Endothelial cell of umbilical vein (primary cell): ENCODE measurements around the gene PIEZO2. TPM values are rescaled to one million over a fixed set of nuclear protein-coding genes. Genes with fewer than 3 reads are reported as not detected.

Source experiments
- BruUV-seq: library from RNA; stranded (reverse); fragments of 400-500 nt; replicated peaks from 2 replicates; lab custom pipeline; 2021; lab: Mats Ljungman, UMichigan
- CTCF ChIA-PET: fragments of 300-600, 350-600 bp; sonication (Branson Sonifier 250); formaldehyde crosslinking; loops from one replicate; lab custom pipeline; 2021; ENCODE audit warnings: antibody characterized with exemption, inconsistent platforms; lab: Charles Lee
- POLR2A ChIA-PET: fragments of 300-600, 350-600 bp; sonication (Branson Sonifier 250); formaldehyde crosslinking; loops from one replicate; lab custom pipeline; 2021; ENCODE audit warnings: antibody characterized with exemption, inconsistent platforms; lab: Charles Lee
- DNase-seq: peaks from one replicate; pipeline ENCODE4 v3.0.0-alpha.2; 2011; ENCODE audit warnings: low read depth, low spot score
- FAIRE-seq: peaks from 2 replicates; lab custom pipeline; 2011; peaks lifted over from hg19 to GRCh38; lab: Jason Lieb, UNC
- H2AFZ ChIP-seq: 2 replicates; pipeline ENCODE4 v1.6.0; 2012; ENCODE audit warnings: low read depth, low read length, control low read depth, inconsistent platforms
- H3K27ac ChIP-seq: 2 replicates; pipeline ENCODE4 v1.5.1; 2011; ENCODE audit warnings: low read depth, mild to moderate bottlenecking, control low read depth, low read length, moderate library complexity; ENCODE audit not compliant: insufficient read depth
- H3K27me3 ChIP-seq, 2 experiments: 2 replicates each; pipeline versions ENCODE4 v1.6.0 to v1.6.1; 2011; ENCODE audit warnings: low read length in 2 of 2, mixed read lengths in 1 of 2; ENCODE audit not compliant: control insufficient read depth in 2 of 2, insufficient read depth in 2 of 2
- H3K36me3 ChIP-seq, 2 experiments: 2 replicates in 1 of 2; 3 replicates in 1 of 2; pipeline ENCODE4 v1.5.1; 2011; ENCODE audit warnings: low read length in 2 of 2, mild to moderate bottlenecking in 1 of 2, moderate library complexity in 1 of 2; ENCODE audit not compliant: control insufficient read depth in 2 of 2, insufficient read depth in 2 of 2; ENCODE audit errors: extremely low read depth in 1 of 2
- H3K4me1 ChIP-seq: 3 replicates; pipeline ENCODE4 v1.5.1; 2011; ENCODE audit warnings: mild to moderate bottlenecking, low read length; ENCODE audit not compliant: control insufficient read depth, insufficient read depth; ENCODE audit errors: extremely low read depth
- H3K4me2 ChIP-seq: 2 replicates; pipeline ENCODE4 v1.6.1; 2011; ENCODE audit warnings: low read length, control low read depth, mixed read lengths; ENCODE audit not compliant: insufficient read depth
- H3K4me3 ChIP-seq, 3 experiments: fragments of 200-600 bp in 1 of 3; sonication (generic), shearing (Covaris generic) in 1 of 3; replicated peaks in 1 of 3; 2 replicates each; pipeline ENCODE4 v1.5.1; 2011 to 2016; ENCODE audit warnings: control low read depth in 3 of 3, low read length in 3 of 3, mild to moderate bottlenecking in 2 of 3, inconsistent platforms in 1 of 3, low read depth in 1 of 3, moderate library complexity in 1 of 3; ENCODE audit not compliant: insufficient read depth in 1 of 3
- H3K79me2 ChIP-seq: 2 replicates; pipeline ENCODE4 v1.6.0; 2012; ENCODE audit warnings: low read length, inconsistent platforms; ENCODE audit not compliant: control insufficient read depth, insufficient read depth
- H3K9ac ChIP-seq: replicated peaks from 2 replicates; pipeline ENCODE3; 2011; ENCODE audit warnings: low read length, control low read depth; ENCODE audit not compliant: insufficient read depth; ENCODE audit errors: extremely low read depth
- H3K9me1 ChIP-seq: replicated peaks from 3 replicates; pipeline ENCODE4 v1.6.0; 2011; ENCODE audit warnings: mild to moderate bottlenecking, low read length; ENCODE audit not compliant: control insufficient read depth, insufficient read depth; ENCODE audit errors: extremely low read depth
- H3K9me3 ChIP-seq: replicated peaks from 2 replicates; pipeline ENCODE4 v1.5.1; 2012; ENCODE audit warnings: low read length, inconsistent platforms; ENCODE audit not compliant: control insufficient read depth, insufficient read depth
- H4K20me1 ChIP-seq: replicated peaks from 2 replicates; pipeline ENCODE3; 2011; ENCODE audit warnings: mild to moderate bottlenecking, low read length; ENCODE audit not compliant: control insufficient read depth, insufficient read depth; ENCODE audit errors: extremely low read depth
- EZH2 ChIP-seq: IDR thresholded peaks from 2 replicates; pipeline ENCODE4 v1.6.1; 2012; ENCODE audit warnings: borderline replicate concordance, low read depth, mild to moderate bottlenecking, moderate library complexity, low read length, inconsistent platforms; ENCODE audit not compliant: severe bottlenecking
- FOS ChIP-seq: IDR thresholded peaks from 2 replicates; pipeline ENCODE4 v1.6.1; 2011; ENCODE audit warnings: mild to moderate bottlenecking, low read length, moderate library complexity, borderline replicate concordance; ENCODE audit not compliant: insufficient read depth
- GATA2 ChIP-seq: IDR thresholded peaks from 2 replicates; pipeline ENCODE4 v1.7.0; 2011; ENCODE audit warnings: low read depth, mild to moderate bottlenecking, moderate library complexity, mixed read lengths, low read length; ENCODE audit not compliant: insufficient read length, insufficient read depth
- JUN ChIP-seq: IDR thresholded peaks from 2 replicates; pipeline ENCODE4 v1.6.1; 2011; ENCODE audit warnings: borderline replicate concordance, low read depth; ENCODE audit not compliant: insufficient read length, insufficient read depth
- MAX ChIP-seq: IDR thresholded peaks from 2 replicates; pipeline ENCODE4 v1.6.1; 2011; ENCODE audit not compliant: insufficient read depth, insufficient read length
- MYC ChIP-seq: IDR thresholded peaks from one replicate; pipeline ENCODE4 v1.6.1; 2011; ENCODE audit warnings: mild to moderate bottlenecking, low read depth, low read length
- POLR2A ChIP-seq: IDR thresholded peaks from 2 replicates; pipeline ENCODE4 v1.6.1; 2012; ENCODE audit warnings: low read depth, mild to moderate bottlenecking, control low read depth, low read length
- POLR2AphosphoS5 ChIP-seq: IDR thresholded peaks from 2 replicates; pipeline ENCODE4 v1.6.1; 2012; ENCODE audit warnings: low read depth, mild to moderate bottlenecking, control low read depth, low read length, moderate library complexity; ENCODE audit not compliant: insufficient read depth
- dilution Hi-C: fragments of 300-500 bp; cut with MboI; formaldehyde crosslinking; loops from one replicate; pipeline ENCODE4 v1.15.0; 2019; ENCODE audit warnings: low sequenced_read_pairs; ENCODE audit not compliant: extremely low pct_ligation_motif_present
- intact Hi-C: fragments of 100-400 bp; cut with micrococcal nuclease; formaldehyde crosslinking; loops from one replicate; pipeline ENCODE4 v1.10.0; 2022
- polyA plus RNA-seq, 4 experiments: library from polyadenylated mRNA; depleted of rRNA in 3 of 4; stranded (reverse) in 3 of 4; unstranded in 1 of 4; fragments of >200 nt; gene quantifications; 2 replicates each; pipeline versions ENCODE4 v1.2.1 to v1.2.3, GENCODE V29; 2011 to 2012; ENCODE audit warnings: missing spikeins in 1 of 4
- total RNA-seq: library from RNA; stranded (reverse); gene quantifications from 2 replicates; pipeline ENCODE4 v1.2.3, GENCODE V29; 2021
- TF ChIP-seq, protein P1 (sequence below), 2 donors: IDR thresholded peaks; 1 replicate in 1 of 2; 2 replicates in 1 of 2; pipeline ENCODE4 v1.5.1; 2011; ENCODE audit warnings: low read length in 2 of 2, mild to moderate bottlenecking in 2 of 2, moderate library complexity in 2 of 2, control low read depth in 1 of 2, inconsistent platforms in 1 of 2, low read depth in 1 of 2; ENCODE audit not compliant: insufficient read depth in 1 of 2; ENCODE audit errors: extremely low read depth in 1 of 2

Gene PIEZO2
- total and polyA plus RNA-seq, 2 donors (not counting 3 experiments of a cell fraction or from before 2014, with no cell fraction given) = 1.7 to 11.2 TPM

GRCh38 chr18:10702206-10702605, 447.2 kb downstream of the PIEZO2 start:
- dilution Hi-C loops = no loop called here

DNA sequence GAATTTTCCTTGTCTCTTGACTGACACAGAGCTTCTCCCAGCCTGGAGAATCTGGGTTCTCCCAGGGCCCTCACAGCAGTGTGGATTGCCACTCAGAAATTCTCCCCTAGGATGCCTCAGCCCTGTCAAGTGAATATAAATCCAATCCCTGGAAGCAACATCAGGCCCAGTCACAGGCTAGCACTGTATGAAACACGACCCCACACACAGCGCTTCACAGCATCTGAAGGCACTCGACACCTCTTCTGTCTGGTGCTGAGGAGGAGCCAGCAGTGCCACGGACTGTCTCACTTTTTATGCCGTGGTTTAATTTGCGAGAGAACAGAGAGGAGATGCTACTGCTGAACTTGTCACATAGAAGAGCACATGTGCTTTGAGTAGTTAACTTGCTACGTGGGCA, 459.0 kb downstream of the PIEZO2 start:
- no peaks in the 10 kb centered on the region for H3K9me1 ChIP-seq
- H3K4me1 ChIP-seq = no peaks in the 10 kb centered on the region
- H3K27ac ChIP-seq = no peak overlapping the region
- no peaks in the 10 kb centered on the region for H4K20me1 ChIP-seq
- ChIA-PET POLR2A (no interaction called here), CTCF (no interaction called here)
- H3K9ac ChIP-seq = no peak overlapping the region
- H3K36me3 ChIP-seq = no peaks in the 10 kb centered on the region
- H3K79me2 ChIP-seq = no peaks in the 10 kb centered on the region
- no peaks in the 10 kb centered on the region for H3K27me3 ChIP-seq
- TF ChIP-seq JUN = no peak
- no peak for TF ChIP-seq MYC
- TF ChIP-seq, protein P1, sequence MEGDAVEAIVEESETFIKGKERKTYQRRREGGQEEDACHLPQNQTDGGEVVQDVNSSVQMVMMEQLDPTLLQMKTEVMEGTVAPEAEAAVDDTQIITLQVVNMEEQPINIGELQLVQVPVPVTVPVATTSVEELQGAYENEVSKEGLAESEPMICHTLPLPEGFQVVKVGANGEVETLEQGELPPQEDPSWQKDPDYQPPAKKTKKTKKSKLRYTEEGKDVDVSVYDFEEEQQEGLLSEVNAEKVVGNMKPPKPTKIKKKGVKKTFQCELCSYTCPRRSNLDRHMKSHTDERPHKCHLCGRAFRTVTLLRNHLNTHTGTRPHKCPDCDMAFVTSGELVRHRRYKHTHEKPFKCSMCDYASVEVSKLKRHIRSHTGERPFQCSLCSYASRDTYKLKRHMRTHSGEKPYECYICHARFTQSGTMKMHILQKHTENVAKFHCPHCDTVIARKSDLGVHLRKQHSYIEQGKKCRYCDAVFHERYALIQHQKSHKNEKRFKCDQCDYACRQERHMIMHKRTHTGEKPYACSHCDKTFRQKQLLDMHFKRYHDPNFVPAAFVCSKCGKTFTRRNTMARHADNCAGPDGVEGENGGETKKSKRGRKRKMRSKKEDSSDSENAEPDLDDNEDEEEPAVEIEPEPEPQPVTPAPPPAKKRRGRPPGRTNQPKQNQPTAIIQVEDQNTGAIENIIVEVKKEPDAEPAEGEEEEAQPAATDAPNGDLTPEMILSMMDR (IDR thresholded peaks at IDR 0.05; ENCODE audit: extremely low read depth in 1 of 2, insufficient read depth in 1 of 2, low read depth in 1 of 2, low read length in 2 of 2) = no peak
- no peak for TF ChIP-seq POLR2AphosphoS5
- TF ChIP-seq POLR2A = no peak
- TF ChIP-seq GATA2 = no peak
- no peak for TF ChIP-seq MAX
- TF ChIP-seq FOS = no peak
- TF ChIP-seq EZH2 = no peak
- DNase-seq (no peak), FAIRE-seq (no peak)
- no TSS peak for BruUV-seq
- H3K9me3 ChIP-seq = no peaks in the 10 kb centered on the region
- H3K4me3 ChIP-seq = no peak overlapping the region
- dilution Hi-C loops (no loop called here), intact Hi-C loops (no loop called here)
- no peak overlapping the region for H3K4me2 ChIP-seq
- H2AFZ ChIP-seq = no peak overlapping the region

More at GRCh38 chr18:10702206-10702605, 447.2 kb downstream of the PIEZO2 start:
- no peak overlapping the region for H3K4me3 ChIP-seq
- intact Hi-C loops = no loop called here
- no peak overlapping the region for H3K27ac ChIP-seq
- POLR2A ChIA-PET = no interaction called here
- no peak for TF ChIP-seq MAX
- no peak for TF ChIP-seq POLR2A
- no peak for TF ChIP-seq JUN
- TF ChIP-seq MYC = no peak
- no peak for TF ChIP-seq FOS
- no peak for TF ChIP-seq GATA2
- TF ChIP-seq POLR2AphosphoS5 = no peak
- no peaks in the 10 kb centered on the region for H3K36me3 ChIP-seq
- no peaks in the 10 kb centered on the region for H3K27me3 ChIP-seq
- FAIRE-seq (no peak), DNase-seq (no peak)
- no TSS peak for BruUV-seq
- no peaks in the 10 kb centered on the region for H3K9me3 ChIP-seq
- CTCF ChIA-PET = interaction anchor here (1.0 to 1.1 kb wide), 2 partner anchors 142 to 452 kb away, joined by 3 read pairs; no protein-coding TSS in a partner anchor
- no peaks in the 10 kb centered on the region for H3K9me1 ChIP-seq
- H4K20me1 ChIP-seq = no peaks in the 10 kb centered on the region
- no peaks in the 10 kb centered on the region for H3K79me2 ChIP-seq
- no peaks in the 10 kb centered on the region for H3K4me1 ChIP-seq
- no peak overlapping the region for H2AFZ ChIP-seq
- no peak overlapping the region for H3K9ac ChIP-seq
- no peak overlapping the region for H3K4me2 ChIP-seq
